ENCODE data around the gene CLDN9. TPM values are rescaled to one million over a fixed set of nuclear protein-coding genes. Genes with fewer than 3 reads are reported as not detected.

The CLDN9 gene
- total and polyA plus RNA-seq, 4 donors, result 0.05 to 0.32 (median 0.25) TPM

- TF ChIP-seq, protein P1, sequence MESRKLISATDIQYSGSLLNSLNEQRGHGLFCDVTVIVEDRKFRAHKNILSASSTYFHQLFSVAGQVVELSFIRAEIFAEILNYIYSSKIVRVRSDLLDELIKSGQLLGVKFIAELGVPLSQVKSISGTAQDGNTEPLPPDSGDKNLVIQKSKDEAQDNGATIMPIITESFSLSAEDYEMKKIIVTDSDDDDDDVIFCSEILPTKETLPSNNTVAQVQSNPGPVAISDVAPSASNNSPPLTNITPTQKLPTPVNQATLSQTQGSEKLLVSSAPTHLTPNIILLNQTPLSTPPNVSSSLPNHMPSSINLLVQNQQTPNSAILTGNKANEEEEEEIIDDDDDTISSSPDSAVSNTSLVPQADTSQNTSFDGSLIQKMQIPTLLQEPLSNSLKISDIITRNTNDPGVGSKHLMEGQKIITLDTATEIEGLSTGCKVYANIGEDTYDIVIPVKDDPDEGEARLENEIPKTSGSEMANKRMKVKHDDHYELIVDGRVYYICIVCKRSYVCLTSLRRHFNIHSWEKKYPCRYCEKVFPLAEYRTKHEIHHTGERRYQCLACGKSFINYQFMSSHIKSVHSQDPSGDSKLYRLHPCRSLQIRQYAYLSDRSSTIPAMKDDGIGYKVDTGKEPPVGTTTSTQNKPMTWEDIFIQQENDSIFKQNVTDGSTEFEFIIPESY (IDR thresholded peaks at IDR 0.05), result no peak
- TF ChIP-seq HNF4A (conservative IDR thresholded peaks at IDR 0.05), result no peak
- TF ChIP-seq CTCF (IDR thresholded peaks at IDR 0.05; ENCODE audit: low read depth, low read length, missing input control), result no peak
- no peak for TF ChIP-seq JUND (IDR thresholded peaks at IDR 0.05)
Measured at GRCh38 chr16:2981177-2981898, 31.4 kb upstream of the CLDN9 start (continued).

GRCh38 chr16:2981899-2982250 lies 30.8 kb upstream of the CLDN9 start:
- H3K27ac ChIP-seq (ENCODE audit: low read depth in 1 of 2, low read length in 2 of 2), result no peak overlapping the region
- 79% methylated on average over 4 of the region's 4 CpGs for WGBS
- DNase-seq (ENCODE audit: low spot score), result no peak
- H3K9me3 ChIP-seq (ENCODE audit: control insufficient read depth in 4 of 4, low read length in 3 of 4), result no peaks in the 10 kb centered on the region
- peaks cover 0 to 2% (median 0%) of the 10 kb centered on the region in 4 donors for H3K27me3 ChIP-seq (ENCODE audit: control insufficient read depth in 4 of 4, insufficient read depth in 4 of 4, low read length in 3 of 4)
- H3K36me3 ChIP-seq (ENCODE audit: control insufficient read depth in 4 of 4, insufficient read depth in 3 of 4, low read depth in 1 of 4, low read length in 3 of 4), result no peaks in the 10 kb centered on the region
- peaks cover 7 to 42% (median 23%) of the 10 kb centered on the region in 4 donors for H3K4me1 ChIP-seq (ENCODE audit: control insufficient read depth in 4 of 4, insufficient read depth in 4 of 4, low read length in 3 of 4)
- TF ChIP-seq FOXA2 (IDR thresholded peaks at IDR 0.05), result no peak
- TF ChIP-seq, protein P2, sequence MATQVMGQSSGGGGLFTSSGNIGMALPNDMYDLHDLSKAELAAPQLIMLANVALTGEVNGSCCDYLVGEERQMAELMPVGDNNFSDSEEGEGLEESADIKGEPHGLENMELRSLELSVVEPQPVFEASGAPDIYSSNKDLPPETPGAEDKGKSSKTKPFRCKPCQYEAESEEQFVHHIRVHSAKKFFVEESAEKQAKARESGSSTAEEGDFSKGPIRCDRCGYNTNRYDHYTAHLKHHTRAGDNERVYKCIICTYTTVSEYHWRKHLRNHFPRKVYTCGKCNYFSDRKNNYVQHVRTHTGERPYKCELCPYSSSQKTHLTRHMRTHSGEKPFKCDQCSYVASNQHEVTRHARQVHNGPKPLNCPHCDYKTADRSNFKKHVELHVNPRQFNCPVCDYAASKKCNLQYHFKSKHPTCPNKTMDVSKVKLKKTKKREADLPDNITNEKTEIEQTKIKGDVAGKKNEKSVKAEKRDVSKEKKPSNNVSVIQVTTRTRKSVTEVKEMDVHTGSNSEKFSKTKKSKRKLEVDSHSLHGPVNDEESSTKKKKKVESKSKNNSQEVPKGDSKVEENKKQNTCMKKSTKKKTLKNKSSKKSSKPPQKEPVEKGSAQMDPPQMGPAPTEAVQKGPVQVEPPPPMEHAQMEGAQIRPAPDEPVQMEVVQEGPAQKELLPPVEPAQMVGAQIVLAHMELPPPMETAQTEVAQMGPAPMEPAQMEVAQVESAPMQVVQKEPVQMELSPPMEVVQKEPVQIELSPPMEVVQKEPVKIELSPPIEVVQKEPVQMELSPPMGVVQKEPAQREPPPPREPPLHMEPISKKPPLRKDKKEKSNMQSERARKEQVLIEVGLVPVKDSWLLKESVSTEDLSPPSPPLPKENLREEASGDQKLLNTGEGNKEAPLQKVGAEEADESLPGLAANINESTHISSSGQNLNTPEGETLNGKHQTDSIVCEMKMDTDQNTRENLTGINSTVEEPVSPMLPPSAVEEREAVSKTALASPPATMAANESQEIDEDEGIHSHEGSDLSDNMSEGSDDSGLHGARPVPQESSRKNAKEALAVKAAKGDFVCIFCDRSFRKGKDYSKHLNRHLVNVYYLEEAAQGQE (IDR thresholded peaks at IDR 0.05), result no peak
- no peak for TF ChIP-seq EGR1 (IDR thresholded peaks at IDR 0.05; ENCODE audit: low read depth in 2 of 2)
- TF ChIP-seq, protein P1 (IDR thresholded peaks at IDR 0.05), result no peak
- TF ChIP-seq RXRA (IDR thresholded peaks at IDR 0.05), result no peak
- no peak for TF ChIP-seq NR2F2 (IDR thresholded peaks at IDR 0.05)
- no peak for TF ChIP-seq HNF4A (conservative IDR thresholded peaks at IDR 0.05)
- no peak for TF ChIP-seq FOXA1 (IDR thresholded peaks at IDR 0.05)
- TF ChIP-seq, protein P3, sequence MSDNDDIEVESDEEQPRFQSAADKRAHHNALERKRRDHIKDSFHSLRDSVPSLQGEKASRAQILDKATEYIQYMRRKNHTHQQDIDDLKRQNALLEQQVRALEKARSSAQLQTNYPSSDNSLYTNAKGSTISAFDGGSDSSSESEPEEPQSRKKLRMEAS (IDR thresholded peaks at IDR 0.05), result no peak
- no peak for TF ChIP-seq SP1 (IDR thresholded peaks at IDR 0.05)
- TF ChIP-seq TAF1 (conservative IDR thresholded peaks at IDR 0.05), result no peak
- no peak for TF ChIP-seq ATF3 (IDR thresholded peaks at IDR 0.05)
- no peak for TF ChIP-seq JUND (IDR thresholded peaks at IDR 0.05)
- no peak for TF ChIP-seq RAD21 (IDR thresholded peaks at IDR 0.05)
- no peak for TF ChIP-seq HNF4G (IDR thresholded peaks at IDR 0.05)
- no peak for TF ChIP-seq YY1 (IDR thresholded peaks at IDR 0.05)
- H3K9ac ChIP-seq (ENCODE audit: low read depth in 1 of 2, low read length in 2 of 2), result no peak overlapping the region
- no peak overlapping the region for H3K4me3 ChIP-seq (ENCODE audit: low read depth in 1 of 3, low read length in 3 of 3)

Measured in liver (tissue), 9 donors.